ENCODE results near the gene CREB5. TPM values are rescaled to one million over a fixed set of nuclear protein-coding genes. Genes with fewer than 3 reads are reported as not detected.

Gene CREB5
- total and polyA plus RNA-seq, 2 of the 13 experiments (the other 11 are each of a cell fraction or from before 2014, with no cell fraction given) = 0.38 to 0.71 TPM

GRCh38 chr7:28544453-28545117 is 132.3 kb downstream of the CREB5 start:
- no peaks in the 10 kb centered on the region for H3K36me3 ChIP-seq (replicated peaks in 1 of 2; ENCODE audit: control insufficient read depth in 1 of 2, insufficient read depth in 2 of 2, low read length in 2 of 2)
- TF ChIP-seq BCL3 (CRISPR knock-in tag; IDR thresholded peaks at IDR 0.05) (no peak), MED8 (CRISPR knock-in tag; IDR thresholded peaks at IDR 0.05; ENCODE audit: insufficient replicate concordance) (no peak), MATR3 (CRISPR knock-in tag; IDR thresholded peaks at IDR 0.05) (no peak), ZNF749 (CRISPR knock-in tag; IDR thresholded peaks at IDR 0.05; ENCODE audit: borderline replicate concordance) (no peak), ZSCAN5A (CRISPR knock-in tag; IDR thresholded peaks at IDR 0.05; ENCODE audit: borderline replicate concordance) (no peak), DR1 (CRISPR knock-in tag; IDR thresholded peaks at IDR 0.05) (no peak), ETV5 (CRISPR knock-in tag; IDR thresholded peaks at IDR 0.05; ENCODE audit: borderline replicate concordance) (no peak)
- TF ChIP-seq, protein P1, sequence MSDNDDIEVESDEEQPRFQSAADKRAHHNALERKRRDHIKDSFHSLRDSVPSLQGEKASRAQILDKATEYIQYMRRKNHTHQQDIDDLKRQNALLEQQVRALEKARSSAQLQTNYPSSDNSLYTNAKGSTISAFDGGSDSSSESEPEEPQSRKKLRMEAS (IDR thresholded peaks at IDR 0.05) = no peak
- TF ChIP-seq, protein P2, sequence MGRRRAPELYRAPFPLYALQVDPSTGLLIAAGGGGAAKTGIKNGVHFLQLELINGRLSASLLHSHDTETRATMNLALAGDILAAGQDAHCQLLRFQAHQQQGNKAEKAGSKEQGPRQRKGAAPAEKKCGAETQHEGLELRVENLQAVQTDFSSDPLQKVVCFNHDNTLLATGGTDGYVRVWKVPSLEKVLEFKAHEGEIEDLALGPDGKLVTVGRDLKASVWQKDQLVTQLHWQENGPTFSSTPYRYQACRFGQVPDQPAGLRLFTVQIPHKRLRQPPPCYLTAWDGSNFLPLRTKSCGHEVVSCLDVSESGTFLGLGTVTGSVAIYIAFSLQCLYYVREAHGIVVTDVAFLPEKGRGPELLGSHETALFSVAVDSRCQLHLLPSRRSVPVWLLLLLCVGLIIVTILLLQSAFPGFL (CRISPR knock-in tag; IDR thresholded peaks at IDR 0.05) = no peak
- no peak for FAIRE-seq
- intact Hi-C loops (cut with micrococcal nuclease; ENCODE audit: unreplicated experiment) (no loop called here), in situ Hi-C loops (cut with HindIII; ENCODE audit: extremely low pct_ligation_motif_present, low pct_unique_long_range_greater_than_20kb) (no loop called here)
- 0% methylated on average over 3 of the region's 3 CpGs for WGBS (ENCODE audit: low lambda C conversion rate)
- H3K4me1 ChIP-seq (ENCODE audit: insufficient read depth, low read length) = no peaks in the 10 kb centered on the region
- CTCF ChIA-PET (ENCODE audit: low intra/inter-chr PET ratio, low total read pairs) = no interaction called here
- POLR2A ChIA-PET = no interaction called here
- no peak overlapping the region for H3K4me2 ChIP-seq (ENCODE audit: low read depth, low read length)
- H3K4me3 ChIP-seq (replicated peaks in 1 of 3; ENCODE audit: insufficient read depth in 1 of 3, low read depth in 2 of 3, low read length in 3 of 3) = no peak overlapping the region
- no peak overlapping the region for H2AFZ ChIP-seq (ENCODE audit: low read length)
- no peak for DNase-seq (ENCODE audit: low spot score)
- no peak for ATAC-seq
- H3K27me3 ChIP-seq (ENCODE audit: control insufficient read depth in 1 of 2, insufficient read depth in 2 of 2, low read length in 2 of 2) = 0 out of 5 replicates have a peak, but pooled peaks cover 1 to 2% of the 10 kb centered on the region in 2 experiments
- no peak overlapping the region for H3K9ac ChIP-seq (ENCODE audit: insufficient read depth, low read depth, low read length)
- no peaks in the 10 kb centered on the region for H3K9me3 ChIP-seq (ENCODE audit: low read length)
- H3K27ac ChIP-seq (ENCODE audit: extremely low read length, insufficient read depth, low read length) = no peak overlapping the region
- H4K20me1 ChIP-seq (ENCODE audit: insufficient read depth, low read length) = no peaks in the 10 kb centered on the region
- H3K79me2 ChIP-seq (ENCODE audit: insufficient read depth, low read length) = no peaks in the 10 kb centered on the region
- no TSS peak for BruUV-seq (replicated peaks)
